ENCODE measurements around the gene C3orf70.

- TF ChIP-seq CTCF (IDR thresholded peaks at IDR 0.05; ENCODE audit: low read depth, low read length) (no peak), MYC (IDR thresholded peaks at IDR 0.05; ENCODE audit: low read depth, low read length) (no peak), POLR2A (IDR thresholded peaks at IDR 0.05; ENCODE audit: extremely low read depth, insufficient read length) (no peak)
Observed at GRCh38 chr3:185199671-185200070, 46.8 kb upstream of the C3orf70 start.

All from NB4 (cell line).